ENCODE data around the gene FAM89B.

FAM89B gene
- 2.1 to 7.2 (median 4.1) reads per million in 4 donors for total RNA-seq

DNA sequence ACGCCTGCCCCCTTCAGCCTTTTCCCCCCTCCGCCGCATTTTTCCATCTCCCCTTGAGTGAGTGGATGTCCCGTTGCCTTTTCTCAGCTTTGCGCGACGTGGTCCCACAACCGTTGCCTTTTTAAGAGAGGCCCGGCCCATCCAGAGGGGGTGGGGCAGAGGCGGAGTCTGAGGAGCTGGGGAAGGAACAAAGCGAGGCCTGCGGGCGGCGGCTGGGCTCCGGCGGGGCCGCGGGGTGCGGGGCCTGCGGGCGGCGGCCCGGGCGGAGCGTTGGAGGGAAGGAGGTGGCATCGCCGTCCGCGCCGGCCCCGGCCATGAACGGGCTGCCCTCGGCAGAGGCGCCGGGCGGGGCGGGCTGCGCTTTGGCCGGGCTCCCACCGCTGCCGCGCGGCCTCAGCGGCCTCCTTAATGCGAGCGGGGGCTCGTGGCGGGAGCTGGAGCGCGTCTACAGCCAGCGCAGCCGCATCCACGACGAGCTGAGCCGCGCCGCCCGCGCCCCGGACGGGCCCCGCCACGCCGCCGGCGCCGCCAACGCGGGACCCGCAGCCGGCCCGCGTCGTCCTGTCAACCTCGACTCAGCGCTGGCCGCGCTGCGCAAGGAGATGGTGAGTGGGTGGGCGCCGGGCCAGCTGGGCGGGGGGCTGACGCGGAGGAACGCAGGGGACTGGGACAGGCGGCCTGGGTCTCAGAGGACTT lies at the start of gene FAM89B:
TSS of gene FAM89B (plus strand) at position 183 of the 696 bp plus-strand sequence. CDS start at position 315, 132 bp downstream.
- DNase-seq = peak; percentile 70 to 87 (median 81)

DNA sequence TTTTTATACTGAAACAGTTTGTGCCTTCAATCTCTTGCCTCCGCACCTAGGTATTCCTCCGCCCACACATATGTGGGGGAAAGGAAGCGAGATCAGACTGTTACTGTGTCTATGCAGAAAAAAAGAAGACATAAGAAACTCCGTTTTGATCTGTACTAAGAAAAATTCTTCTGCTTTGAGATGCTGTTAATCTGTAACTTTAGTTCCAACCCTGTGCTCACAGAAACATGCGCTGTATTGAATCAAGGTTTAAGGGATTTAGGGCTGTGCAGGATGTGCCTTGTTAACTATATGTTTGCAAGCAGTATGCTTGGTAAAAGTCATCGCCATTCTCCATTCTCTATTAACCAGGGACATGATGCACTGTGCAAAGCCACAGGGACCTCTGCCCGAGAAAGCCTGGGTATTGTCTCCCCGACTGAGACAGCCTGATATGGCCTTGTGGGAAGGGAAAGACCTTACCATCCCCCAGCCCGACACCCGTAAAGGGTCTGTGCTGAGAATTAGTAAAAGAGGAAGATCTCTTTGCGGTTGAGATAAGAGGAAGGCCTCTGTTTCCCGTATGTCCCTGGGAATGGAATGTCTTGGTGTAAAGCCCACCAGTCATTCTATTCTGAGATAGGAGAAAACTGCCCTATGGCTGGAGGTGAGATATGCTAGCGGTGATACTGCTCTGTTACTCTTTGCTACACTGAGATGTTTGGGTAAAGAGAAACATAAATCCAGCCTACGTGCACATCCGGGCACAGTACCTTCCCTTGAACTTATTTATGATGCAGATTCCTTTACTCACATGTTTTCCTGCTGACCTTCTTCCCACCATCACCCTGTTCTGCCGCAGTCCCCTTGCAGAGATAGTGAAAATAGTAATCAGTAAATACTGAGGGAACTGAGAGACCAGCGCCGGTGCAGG lies 49.4 kb upstream of the FAM89B start:
- peak in 1 of 5 donors; percentile 30 for DNase-seq

DNA sequence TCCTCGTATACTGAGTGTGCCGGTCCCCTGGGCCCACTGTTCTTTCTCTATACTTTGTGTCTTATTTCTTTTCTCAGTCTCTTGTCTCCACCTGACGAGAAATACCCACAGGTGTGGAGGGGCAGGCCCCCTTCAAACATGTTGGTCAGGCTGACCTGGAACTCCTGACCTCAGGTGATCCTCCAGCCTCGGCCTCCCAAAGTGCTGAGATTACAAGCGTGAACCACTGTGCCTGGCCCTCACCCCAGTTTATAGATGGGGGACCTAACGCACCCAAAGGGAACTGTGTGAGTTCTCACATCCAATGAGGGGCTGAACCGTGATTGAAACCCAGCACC lies 48.7 kb upstream of the FAM89B start:
- DNase-seq = peak in 1 of 5 donors; percentile 5

- DNase-seq = peak in 2 of 5 donors; percentile 2 to 3
Observed at GRCh38 chr11:65524014-65524740, 48.2 kb upstream of the FAM89B start.

GRCh38 chr11:65524741-65525545 lies 47.4 kb upstream of the FAM89B start, which contains the start of gene SCYL1:
Gene SCYL1, plus strand, starts transcription at chr11:65525083. Its CDS starts 71 bp downstream, at chr11:65525154.
- DNase-seq = peak; percentile 67 to 82 (median 74)

DNA sequence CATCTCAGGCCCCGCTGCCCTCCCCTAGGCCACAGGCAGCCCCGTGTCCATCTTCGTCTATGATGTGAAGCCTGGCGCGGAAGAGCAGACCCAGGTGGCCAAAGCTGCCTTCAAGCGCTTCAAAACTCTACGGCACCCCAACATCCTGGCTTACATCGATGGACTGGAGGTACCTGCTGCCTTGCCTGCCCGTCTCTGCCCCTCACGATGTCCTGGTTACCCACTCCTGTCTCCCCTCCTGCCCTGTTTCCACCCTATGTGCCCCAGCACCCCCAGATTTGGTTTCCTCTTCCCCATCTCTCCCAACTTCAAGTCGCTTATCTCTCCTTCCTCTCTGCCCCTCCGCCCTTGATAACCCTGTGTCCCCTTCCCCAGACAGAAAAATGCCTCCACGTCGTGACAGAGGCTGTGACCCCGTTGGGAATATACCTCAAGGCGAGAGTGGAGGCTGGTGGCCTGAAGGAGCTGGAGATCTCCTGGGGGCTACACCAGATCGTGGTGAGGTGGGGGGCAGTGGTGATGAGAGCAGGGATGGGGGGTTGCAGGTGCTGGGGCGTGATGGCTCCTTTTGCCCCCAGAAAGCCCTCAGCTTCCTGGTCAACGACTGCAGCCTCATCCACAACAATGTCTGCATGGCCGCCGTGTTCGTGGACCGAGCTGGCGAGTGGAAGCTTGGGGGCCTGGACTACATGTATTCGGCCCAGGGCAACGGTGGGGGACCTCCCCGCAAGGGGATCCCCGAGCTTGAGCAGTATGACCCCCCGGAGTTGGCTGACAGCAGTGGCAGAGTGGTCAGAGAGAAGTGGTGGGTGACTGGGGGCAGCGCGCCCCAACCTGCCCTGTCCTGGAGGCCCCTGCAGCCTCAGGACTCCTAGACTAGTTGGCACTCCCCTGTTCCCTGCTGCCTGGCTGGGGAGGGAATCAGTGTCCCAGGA lies 46.5 kb upstream of the FAM89B start:
- peak in 1 of 5 donors; percentile 33 for DNase-seq

DNA sequence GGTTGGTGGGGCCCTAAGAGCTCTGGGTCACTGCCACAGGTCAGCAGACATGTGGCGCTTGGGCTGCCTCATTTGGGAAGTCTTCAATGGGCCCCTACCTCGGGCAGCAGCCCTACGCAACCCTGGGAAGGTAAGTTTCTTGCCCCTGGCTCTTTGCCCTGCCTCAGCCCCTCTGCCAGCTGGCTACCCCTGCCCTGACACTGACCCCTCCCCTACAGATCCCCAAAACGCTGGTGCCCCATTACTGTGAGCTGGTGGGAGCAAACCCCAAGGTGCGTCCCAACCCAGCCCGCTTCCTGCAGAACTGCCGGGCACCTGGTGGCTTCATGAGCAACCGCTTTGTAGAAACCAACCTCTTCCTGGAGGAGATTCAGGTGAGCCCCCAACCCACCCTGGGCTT lies 45.6 kb upstream of the FAM89B start:
- DNase-seq = no peak

DNA sequence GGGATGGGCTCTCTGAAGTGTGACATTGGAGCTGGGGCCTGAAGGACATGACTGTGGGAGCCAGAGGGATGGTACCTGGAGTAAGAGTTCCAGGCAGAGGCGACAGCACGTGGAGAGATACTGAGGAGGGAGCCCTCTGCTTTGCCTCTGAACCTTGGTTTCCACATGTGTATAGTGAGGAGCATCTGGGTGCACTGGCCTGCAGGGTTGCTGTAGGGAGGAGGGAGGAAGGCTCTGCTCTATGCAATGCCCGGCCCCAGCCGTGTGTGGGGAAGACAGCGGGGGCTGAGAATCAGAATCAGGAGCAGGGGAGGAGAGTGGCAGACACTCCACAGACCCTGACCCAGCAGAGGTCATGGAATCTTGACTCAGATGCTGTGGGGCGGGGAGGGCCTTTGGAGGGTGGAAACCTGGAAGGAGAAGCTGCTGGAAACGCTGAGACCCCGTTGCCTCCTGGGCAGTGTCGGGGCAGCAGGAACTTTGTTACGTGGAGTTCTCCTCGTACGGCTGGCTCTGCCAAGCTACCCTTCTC lies 43.5 kb upstream of the FAM89B start:
- DNase-seq = no peak

DNA sequence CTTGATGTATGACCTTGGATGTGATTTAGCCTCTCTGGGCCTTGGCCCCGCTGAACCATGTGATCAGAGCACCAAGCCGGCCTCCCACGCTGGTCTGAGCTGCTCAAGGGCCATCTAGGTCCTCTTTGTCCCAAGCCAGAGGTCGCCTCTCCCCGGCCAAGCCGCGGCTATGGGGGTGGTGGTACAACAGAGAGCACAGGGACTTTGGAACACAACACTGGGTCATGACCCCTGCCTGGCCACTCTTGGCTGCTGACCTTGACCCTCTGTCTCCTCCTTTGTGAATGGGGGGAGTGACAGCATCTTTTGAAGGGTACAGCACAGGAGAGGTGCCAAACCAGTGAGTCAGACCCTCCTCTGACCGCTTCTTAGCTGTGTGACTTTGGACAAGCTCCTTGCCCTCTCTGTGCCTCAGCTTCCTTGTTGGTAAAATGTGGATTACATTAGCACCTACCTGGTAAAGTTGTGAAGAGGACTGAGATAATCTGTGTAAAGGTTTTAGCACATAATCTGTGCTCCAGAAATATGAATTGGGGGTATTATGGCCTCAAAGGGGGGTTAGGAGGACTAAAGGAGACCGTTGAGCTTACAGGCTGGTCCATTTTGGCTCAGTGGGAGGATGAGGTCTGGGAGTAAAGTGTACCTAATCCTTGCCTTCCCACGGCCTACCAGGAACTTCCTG lies 42.7 kb upstream of the FAM89B start:
- DNase-seq = no peak

DNA sequence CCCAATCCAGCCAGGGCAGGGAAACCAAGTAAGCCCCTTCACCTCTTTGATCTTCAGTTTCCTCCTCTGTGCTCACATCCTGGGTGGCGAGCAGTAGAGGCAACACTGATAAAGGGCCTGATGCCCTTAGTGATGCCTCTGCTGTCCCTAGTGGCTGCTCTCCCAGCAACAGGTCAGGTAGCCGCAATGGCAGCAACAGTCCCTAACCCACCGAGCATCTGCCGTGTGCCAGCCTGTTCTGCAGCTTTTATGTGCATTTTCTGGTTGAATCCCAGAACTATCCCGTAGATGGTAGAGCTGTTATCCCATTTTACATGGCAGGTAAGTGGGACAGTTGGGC lies 42.2 kb upstream of the FAM89B start:
- peak in 1 of 5 donors; percentile 44 for DNase-seq

DNA sequence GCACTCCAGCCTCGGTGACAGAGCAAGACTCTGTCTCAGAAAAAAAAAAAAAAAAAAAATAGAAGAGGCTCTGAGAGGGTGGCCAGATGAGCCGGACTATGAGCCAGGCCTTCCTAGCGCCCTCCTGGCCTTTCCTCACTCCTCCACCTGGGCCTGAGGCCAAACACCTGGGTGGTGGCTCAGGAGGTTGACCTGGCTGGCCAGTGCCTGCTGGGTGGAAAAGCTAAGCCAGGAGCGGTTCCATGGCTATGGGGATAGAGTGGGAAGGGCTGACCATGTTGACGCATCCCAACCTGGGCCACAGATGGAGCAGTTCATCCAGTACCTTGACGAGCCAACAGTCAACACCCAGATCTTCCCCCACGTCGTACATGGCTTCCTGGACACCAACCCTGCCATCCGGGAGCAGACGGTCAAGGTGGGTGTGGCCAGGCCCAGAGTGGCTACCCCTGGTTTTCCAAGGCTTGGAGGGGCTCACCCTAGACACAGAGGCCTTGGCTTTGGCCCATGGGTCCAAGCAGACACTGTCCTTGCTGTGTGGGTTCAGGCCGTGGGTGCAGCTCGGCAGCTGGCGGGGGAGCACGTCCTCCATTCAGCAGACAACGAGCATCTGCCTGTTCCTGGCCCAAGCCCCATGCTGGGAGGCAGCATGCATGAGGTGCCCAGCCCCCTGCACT lies 39.8 kb upstream of the FAM89B start:
- no peak for DNase-seq

GRCh38 chr11:65535102-65535501 lies 37.2 kb upstream of the FAM89B start:
- no peak for DNase-seq

DNA sequence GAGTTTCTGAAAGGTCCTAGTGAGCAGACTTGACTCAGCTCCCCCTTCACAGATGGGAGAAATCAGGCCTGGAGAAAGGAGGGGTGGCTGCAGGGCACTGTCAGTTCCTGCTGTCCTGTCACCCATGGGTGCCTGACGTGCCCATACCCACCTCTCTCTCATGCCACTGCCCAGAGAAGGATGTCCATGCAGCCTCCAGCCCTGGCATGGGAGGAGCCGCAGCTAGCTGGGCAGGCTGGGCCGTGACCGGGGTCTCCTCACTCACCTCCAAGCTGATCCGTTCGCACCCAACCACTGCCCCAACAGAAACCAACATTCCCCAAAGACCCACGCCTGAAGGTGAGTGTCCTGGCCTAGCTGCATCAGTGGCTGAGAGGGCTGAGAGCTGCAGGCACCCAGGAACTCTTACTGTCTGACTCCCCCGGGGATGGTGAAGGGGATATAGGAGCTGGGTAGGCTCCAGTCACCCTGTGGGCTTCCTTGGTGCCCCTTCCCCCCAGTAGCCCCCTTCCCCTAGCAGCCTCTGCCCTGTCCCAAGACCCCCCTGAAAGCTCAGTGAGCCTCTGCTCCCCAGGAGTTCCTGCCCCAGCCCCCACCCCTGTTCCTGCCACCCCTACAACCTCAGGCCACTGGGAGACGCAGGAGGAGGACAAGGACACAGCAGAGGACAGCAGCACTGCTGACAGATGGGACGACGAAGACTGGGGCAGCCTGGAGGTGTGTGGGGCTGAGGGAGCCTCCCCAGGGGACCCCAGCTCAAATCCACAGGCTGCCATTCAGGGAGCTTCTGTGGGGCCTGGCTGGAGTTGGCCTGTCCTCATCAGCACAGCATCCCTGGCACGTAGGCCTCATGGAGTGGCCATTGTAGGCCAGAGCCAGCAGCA lies 35.7 kb upstream of the FAM89B start:
- no peak for DNase-seq

DNA sequence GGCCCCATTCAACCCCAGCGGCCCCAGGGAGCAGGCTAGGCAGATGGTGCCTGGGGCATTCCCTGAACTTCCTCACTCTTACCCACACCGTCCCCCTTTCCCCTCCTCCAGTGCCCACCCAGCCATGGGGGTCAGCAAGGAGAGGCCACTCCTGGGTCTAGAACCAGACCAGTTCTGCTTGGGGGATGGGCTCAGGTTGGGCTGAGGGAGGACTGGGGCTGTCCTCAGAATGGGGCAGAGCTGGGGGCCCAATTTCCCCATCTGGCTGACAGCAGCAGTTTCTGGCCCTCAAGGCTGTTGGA lies 35.1 kb upstream of the FAM89B start:
- DNase-seq = no peak

GRCh38 chr11:65537620-65538231 lies 34.6 kb upstream of the FAM89B start:
- no peak for DNase-seq

DNA sequence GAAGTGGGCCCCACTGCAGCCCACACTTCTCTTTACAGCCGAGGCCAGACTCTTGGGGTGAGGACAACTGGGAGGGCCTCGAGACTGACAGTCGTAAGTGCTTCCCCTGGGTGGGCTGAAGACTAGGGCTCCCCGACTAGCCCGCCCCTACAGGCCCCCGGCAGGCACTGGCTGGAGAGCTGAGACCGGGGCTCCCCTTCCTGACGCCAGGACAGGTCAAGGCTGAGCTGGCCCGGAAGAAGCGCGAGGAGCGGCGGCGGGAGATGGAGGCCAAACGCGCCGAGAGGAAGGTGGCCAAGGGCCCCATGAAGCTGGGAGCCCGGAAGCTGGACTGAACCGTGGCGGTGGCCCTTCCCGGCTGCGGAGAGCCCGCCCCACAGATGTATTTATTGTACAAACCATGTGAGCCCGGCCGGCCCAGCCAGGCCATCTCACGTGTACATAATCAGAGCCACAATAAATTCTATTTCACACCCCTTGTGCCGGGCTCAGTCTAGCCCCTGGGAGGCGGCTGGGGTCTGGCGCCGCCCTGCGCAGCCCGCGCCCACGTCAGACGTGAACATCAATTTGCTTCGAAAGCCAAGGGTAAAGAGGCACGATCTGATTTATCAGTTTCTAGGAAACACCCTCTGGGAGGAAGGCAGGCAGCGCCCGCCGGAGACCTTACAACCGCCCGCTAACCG lies 34.0 kb upstream of the FAM89B start:
- DNase-seq = no peak

GRCh38 chr11:65538915-65539743 lies 33.2 kb upstream of the FAM89B start:
- no peak for DNase-seq

Data from T-helper 1 cell (primary cell).